ENCODE data around the gene KIFC1. TPM values are rescaled to one million over a fixed set of nuclear protein-coding genes. Genes with fewer than 3 reads are reported as not detected.
A peak's percentile ranks its signal among the peaks of the same experiment; 100 is the strongest.

KIFC1 gene
- total RNA-seq, 1 experiment from 2014 or later = 65.3 TPM

- DNase-seq = no peak
- Histone ChIP-seq H3K27me3 (replicated peaks; ENCODE audit: control insufficient read depth, insufficient read depth, low read length) (no peaks in the 10 kb centered on the region), H3K4me3 (ENCODE audit: low read depth, low read length) (no peak overlapping the region), H3K4me1 (peaks cover 23% of the 10 kb centered on the region), H3K36me3 (ENCODE audit: control insufficient read depth, insufficient read depth, low read length) (no peaks in the 10 kb centered on the region), H3K9me3 (no peaks in the 10 kb centered on the region)
- H3K4me3 Mint-ChIP-seq (ENCODE audit: unreplicated experiment) = peak overlapping the region; percentile 81
- ChIA-PET POLR2A (interaction anchor here (0.6 kb wide), 1 partner anchor 126 kb away, joined by 3 read pairs; no protein-coding TSS in a partner anchor), CTCF (no interaction called here)
- peaks cover 17% of the 10 kb centered on the region for H3K4me1 Mint-ChIP-seq (ENCODE audit: low read depth, unreplicated experiment)
- no peak for TF ChIP-seq CTCF (IDR thresholded peaks at IDR 0.05; ENCODE audit: insufficient read depth in 1 of 2, low read depth in 1 of 2, low read length in 1 of 2, severe bottlenecking in 1 of 2, unreplicated experiment in 1 of 2)
- peaks cover 7% of the 10 kb centered on the region for H3K27me3 Mint-ChIP-seq (ENCODE audit: insufficient read depth, unreplicated experiment)
- H3K9me3 Mint-ChIP-seq (ENCODE audit: unreplicated experiment) = no peaks in the 10 kb centered on the region
- H3K36me3 Mint-ChIP-seq (ENCODE audit: insufficient read depth, unreplicated experiment) = peaks cover 8% of the 10 kb centered on the region
- no TSS peak for BruUV-seq (replicated peaks)
- H3K27ac Mint-ChIP-seq (ENCODE audit: unreplicated experiment) = peak overlapping the region; percentile 75
- intact Hi-C loops (cut with micrococcal nuclease; ENCODE audit: unreplicated experiment) = no loop called here
These were observed 32.2 kb downstream of the KIFC1 start for GRCh38 chr6:33423777-33424176.

DNA sequence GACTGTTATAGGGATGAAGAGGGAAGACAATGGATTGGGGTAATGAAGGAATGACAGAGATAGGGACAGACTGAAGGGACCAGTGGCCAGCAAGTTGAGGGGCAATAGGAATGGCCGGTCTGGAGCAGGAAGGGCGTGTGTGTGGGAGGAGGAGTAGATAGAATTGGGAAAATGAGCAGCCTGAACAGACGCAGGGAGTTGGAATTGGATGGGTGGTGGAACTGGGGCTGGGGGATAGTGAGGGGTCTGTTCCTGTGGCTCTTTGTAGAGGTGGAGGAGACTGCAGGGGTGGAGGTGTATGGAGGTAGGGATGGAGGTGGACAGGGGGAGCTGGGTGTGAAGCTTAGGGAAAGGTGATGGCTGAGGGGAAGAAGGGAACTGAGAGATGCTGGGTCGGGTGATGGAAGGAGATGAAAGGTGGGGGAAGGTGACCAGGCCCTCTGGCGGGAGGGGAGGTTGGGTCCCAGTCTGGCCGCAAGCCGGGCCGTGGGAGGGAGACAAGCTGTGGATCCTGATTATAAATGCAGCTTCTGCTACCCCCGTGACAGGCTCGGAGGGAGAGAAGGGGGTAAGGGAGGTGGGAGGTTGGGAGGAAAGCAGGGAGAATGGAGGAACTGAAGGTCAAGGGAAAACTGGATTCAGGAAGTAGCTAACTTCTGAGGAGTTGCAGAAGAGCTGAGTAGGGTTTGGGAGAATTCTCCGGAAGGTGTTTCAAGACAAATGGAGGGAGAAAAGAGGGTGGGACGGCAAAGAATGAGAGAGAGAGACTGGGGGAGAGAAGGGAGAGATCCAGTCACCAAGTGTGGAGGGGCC lies 33.4 kb downstream of the KIFC1 start:
- TSS peak; percentile 94 for BruUV-seq (replicated peaks)
- Mint-ChIP-seq H3K36me3 (ENCODE audit: insufficient read depth, unreplicated experiment) (peaks cover 7% of the 10 kb centered on the region), H3K27me3 (ENCODE audit: insufficient read depth, unreplicated experiment) (peaks cover 7% of the 10 kb centered on the region), H3K4me3 (ENCODE audit: unreplicated experiment) (peak overlapping the region; percentile 81), H3K4me1 (ENCODE audit: low read depth, unreplicated experiment) (peaks cover 23% of the 10 kb centered on the region), H3K27ac (ENCODE audit: unreplicated experiment) (peak overlapping the region; percentile 75), H3K9me3 (ENCODE audit: unreplicated experiment) (no peaks in the 10 kb centered on the region)
- Histone ChIP-seq H3K4me1 (peaks cover 30% of the 10 kb centered on the region), H3K4me3 (ENCODE audit: low read depth, low read length) (peak overlapping the region; percentile 71), H3K27me3 (replicated peaks; ENCODE audit: control insufficient read depth, insufficient read depth, low read length) (no peaks in the 10 kb centered on the region), H3K9me3 (no peaks in the 10 kb centered on the region), H3K36me3 (ENCODE audit: control insufficient read depth, insufficient read depth, low read length) (no peaks in the 10 kb centered on the region)
- no peak for DNase-seq
- TF ChIP-seq CTCF (IDR thresholded peaks at IDR 0.05; ENCODE audit: insufficient read depth in 1 of 2, low read depth in 1 of 2, low read length in 1 of 2, severe bottlenecking in 1 of 2, unreplicated experiment in 1 of 2) = no peak
- POLR2A ChIA-PET = interaction anchor here (1.4 to 1.5 kb wide), 2 partner anchors 15 to 29 kb away, joined by 7 to 8 read pairs; partner anchors contain the start of gene ZBTB9
- CTCF ChIA-PET = interaction anchor here (0.5 to 1.7 kb wide), 12 partner anchors 15 to 286 kb away, joined by 3 to 16 read pairs (median 4); partner anchors contain the start of genes BAK1, PHF1, UQCC2 and ZBTB22
- intact Hi-C loops (cut with micrococcal nuclease; ENCODE audit: unreplicated experiment) = loop anchor here (1.0 to 5.0 kb wide), 3 partner anchors 34 to 147 kb away; partner anchors contain the start of genes KIFC1 and RGL2

- peak overlapping the region; percentile 71 for H3K4me3 ChIP-seq (ENCODE audit: low read depth, low read length)
- no peaks in the 10 kb centered on the region for H3K27me3 ChIP-seq (replicated peaks; ENCODE audit: control insufficient read depth, insufficient read depth, low read length)
- peaks cover 39% of the 10 kb centered on the region for H3K4me1 ChIP-seq
- ChIA-PET CTCF (interaction anchor here (0.5 to 1.7 kb wide), 16 partner anchors 8 to 285 kb away, joined by 3 to 16 read pairs (median 4); partner anchors contain the start of genes BAK1, CUTA, PHF1 and RGL2), POLR2A (interaction anchor here (0.6 to 1.5 kb wide), 4 partner anchors 16 to 125 kb away, joined by 3 to 8 read pairs (median 6); partner anchors contain the start of gene ZBTB9)
- Mint-ChIP-seq H3K9me3 (ENCODE audit: unreplicated experiment) (no peaks in the 10 kb centered on the region), H3K4me3 (ENCODE audit: unreplicated experiment) (peak overlapping the region; percentile 81), H3K36me3 (ENCODE audit: insufficient read depth, unreplicated experiment) (peaks cover 7% of the 10 kb centered on the region), H3K4me1 (ENCODE audit: low read depth, unreplicated experiment) (peaks cover 23% of the 10 kb centered on the region), H3K27ac (ENCODE audit: unreplicated experiment) (peak overlapping the region; percentile 75), H3K27me3 (ENCODE audit: insufficient read depth, unreplicated experiment) (peaks cover 7% of the 10 kb centered on the region)
- TF ChIP-seq CTCF (IDR thresholded peaks at IDR 0.05; ENCODE audit: insufficient read depth in 1 of 2, low read depth in 1 of 2, low read length in 1 of 2, severe bottlenecking in 1 of 2, unreplicated experiment in 1 of 2) = peak; percentile 74 to 82
- peak; percentile 91 to 93 for DNase-seq
- BruUV-seq (replicated peaks) = no TSS peak
- no peaks in the 10 kb centered on the region for H3K36me3 ChIP-seq (ENCODE audit: control insufficient read depth, insufficient read depth, low read length)
- intact Hi-C loops (cut with micrococcal nuclease; ENCODE audit: unreplicated experiment) = loop anchor here (1.0 to 5.0 kb wide), 5 partner anchors 8 to 146 kb away; partner anchors contain the start of genes CUTA, KIFC1 and RGL2
- H3K9me3 ChIP-seq = no peaks in the 10 kb centered on the region
These were observed 34.3 kb downstream of the KIFC1 start for GRCh38 chr6:33425668-33426577.
